ENCODE results near the gene ZIC2.

ZIC2 gene

GRCh38 chr13:99960663-99961311 lies 20.8 kb upstream of the ZIC2 start:
- peak; percentile 41 for DNase-seq

DNA sequence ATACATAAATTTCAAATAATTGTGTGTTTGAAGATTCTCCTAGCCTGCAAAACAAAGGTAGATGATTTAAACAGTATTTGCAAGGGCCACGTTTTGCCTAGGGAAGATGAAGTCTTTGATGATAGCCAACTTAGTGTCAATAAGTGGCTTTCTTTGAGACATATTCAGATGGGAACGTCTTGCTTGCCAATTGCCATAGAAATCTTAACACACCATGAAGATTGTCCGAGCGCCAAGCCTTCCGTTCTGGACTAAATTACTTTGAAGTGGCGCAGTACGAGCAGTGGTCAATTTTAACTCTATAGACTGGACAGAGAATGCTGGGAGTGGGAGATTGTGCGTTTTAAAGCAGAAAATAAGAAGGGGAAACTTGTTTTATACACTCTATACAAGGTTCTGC lies 19.9 kb upstream of the ZIC2 start:
- no peak for DNase-seq

GRCh38 chr13:99962242-99962641 lies 19.3 kb upstream of the ZIC2 start:
- DNase-seq, result peak; percentile 30

DNA sequence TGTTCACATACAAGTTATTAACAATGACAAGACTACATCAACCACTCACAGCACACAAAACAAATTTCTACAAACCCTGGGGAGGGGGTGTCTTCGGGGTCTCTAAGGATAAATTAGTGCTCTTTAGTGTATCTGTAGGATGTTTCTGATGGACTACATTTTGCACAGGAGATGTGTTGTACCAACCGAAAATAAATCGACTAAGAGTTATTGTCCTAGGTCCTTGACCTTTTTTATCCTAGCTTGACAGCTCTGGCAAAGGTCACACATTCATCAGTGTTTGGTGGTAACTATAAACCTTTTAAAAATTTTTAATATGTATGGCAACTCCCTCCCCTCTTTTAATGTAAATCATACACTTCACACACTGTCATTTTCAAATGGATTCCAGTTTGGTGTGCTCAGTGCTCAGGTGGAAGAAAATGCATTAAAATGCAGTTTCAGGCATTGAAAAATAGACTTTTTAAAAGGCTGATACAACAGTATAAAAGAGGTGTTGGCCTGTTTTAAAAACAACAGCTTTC lies 17.7 kb upstream of the ZIC2 start:
- DNase-seq, result no peak

DNA sequence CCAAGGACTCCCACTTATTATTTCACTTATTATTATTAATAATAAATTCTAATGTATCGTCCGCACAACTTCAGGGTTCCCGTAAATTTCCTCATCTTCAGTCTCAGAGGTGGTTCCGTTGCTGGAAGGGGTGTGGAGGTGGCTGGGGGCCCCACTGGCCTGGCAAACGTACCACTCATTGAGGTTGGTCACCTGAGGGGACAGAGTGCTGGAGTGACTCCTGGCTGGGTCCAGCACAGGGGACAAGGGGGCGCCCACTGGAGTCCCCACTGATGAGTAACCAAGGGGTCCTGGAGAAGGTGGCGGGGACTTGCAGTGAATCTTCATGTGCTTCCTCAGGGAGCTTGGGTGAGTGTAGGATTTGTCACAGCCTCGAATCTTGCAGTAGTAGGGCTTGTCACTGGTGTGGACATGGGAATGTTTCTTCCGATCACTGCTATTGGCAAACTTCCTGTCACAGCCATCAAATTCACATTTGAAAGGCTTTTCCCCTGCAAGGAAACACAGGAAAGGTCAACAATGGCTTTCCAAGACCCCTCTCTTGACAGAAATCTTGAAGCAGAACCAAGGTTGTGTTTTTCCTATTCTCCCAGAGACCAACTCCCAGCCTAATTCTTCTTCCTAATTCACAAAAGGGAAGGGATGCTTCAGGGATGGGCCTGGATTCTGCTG lies 16.1 kb upstream of the ZIC2 start:
- DNase-seq, result no peak

- DNase-seq, result no peak
Observed at GRCh38 chr13:99966064-99966805, 15.3 kb upstream of the ZIC2 start.

- peak; percentile 56 for DNase-seq
Observed at GRCh38 chr13:99967498-99967868, 14.1 kb upstream of the ZIC2 start.

GRCh38 chr13:99967869-99968520 lies 13.6 kb upstream of the ZIC2 start:
- peak; percentile 56 for DNase-seq

- peak; percentile 67 for DNase-seq
Observed at GRCh38 chr13:99968521-99969452, 12.8 kb upstream of the ZIC2 start.

GRCh38 chr13:99969453-99969918 lies 12.1 kb upstream of the ZIC2 start:
- no peak for DNase-seq

DNA sequence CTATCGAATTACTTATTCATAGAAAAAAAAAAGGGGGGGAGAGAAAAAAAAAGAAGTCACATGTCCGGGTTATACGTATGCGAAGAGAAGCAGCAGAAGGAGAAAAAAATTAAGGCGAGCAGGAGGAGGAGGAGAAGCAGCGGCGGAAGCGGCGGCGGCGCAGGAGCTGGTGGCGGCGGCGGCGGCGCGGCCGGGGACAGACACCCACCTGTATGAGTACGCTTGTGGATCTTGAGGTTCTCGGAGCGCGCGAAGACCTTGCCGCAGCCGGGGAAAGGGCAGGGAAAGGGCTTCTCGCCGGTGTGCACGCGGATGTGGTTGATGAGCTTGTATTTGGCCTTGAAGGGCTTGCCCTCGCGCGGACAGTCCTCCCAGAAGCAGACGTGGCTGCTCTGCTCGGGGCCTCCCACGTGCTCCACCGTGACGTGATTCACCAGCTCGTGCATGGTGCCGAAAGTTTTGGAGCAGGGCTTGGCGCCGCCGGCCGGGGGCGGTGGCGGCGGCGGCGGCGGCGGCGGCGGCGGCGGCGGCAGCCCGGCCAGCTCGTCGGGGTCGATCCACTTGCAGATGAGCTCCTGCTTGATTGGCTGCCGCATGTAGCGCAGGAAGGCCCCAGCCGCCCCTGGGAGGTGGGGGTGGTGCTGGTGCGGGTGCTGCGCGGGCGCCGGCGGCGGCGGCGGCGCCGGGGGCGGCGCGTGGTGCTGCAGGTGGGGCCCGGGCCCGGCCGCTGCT lies 11.5 kb upstream of the ZIC2 start:
- peak; percentile 84 for DNase-seq

DNA sequence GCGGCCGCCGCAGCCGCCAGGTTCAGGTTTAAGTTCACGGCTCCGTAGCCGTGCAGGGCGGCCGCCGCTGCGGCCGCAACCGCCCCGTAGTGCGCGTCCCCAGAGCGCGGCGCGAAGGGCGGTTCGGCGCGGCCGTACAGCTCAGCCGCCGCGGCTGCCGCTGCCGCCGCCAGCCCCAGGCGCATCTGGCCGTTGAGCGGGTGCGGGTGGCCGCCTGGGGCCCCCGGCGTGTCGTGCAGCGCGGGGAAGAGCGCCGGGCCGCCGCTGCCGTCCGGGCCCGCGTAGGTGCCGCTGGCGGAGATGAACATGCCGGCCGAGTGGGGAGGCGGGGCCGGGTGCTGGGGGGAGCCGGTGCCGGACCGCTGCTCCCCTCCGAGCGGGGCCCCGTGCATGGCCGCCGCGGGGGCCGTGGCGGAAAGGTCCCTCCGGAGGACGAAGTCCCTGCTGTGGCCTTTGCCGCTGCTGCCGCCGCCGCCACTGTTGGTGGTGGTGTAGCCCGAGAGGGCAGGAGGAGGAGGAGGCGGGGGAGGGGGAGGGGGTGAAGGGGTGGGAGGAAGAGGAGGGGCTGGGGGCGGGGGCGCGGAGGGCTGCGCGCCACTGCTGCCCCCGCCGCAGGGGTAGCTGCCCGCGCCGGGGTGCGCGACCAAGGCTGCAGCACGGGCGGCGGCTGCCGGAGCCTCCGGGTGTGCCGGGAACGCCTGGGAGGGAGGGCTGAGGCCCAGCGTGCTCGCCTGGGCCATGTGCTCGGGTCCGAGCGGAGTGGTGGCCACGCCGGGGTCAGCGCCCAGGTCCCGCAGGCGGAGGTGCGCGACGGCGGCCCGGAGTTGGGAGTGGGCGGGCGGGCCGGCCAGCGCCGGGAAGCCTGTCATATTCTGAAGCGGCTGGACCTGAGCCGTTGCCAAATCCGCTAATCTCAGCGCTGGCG lies 10.7 kb upstream of the ZIC2 start:
- peak; percentile 65 for DNase-seq

GRCh38 chr13:99971576-99972189 lies 9.9 kb upstream of the ZIC2 start, which contains the start of gene ZIC5:
TSS of gene ZIC5 (minus strand) at chr13:99971767. CDS start at chr13:99971603, 164 bp downstream.
- DNase-seq, result no peak

GRCh38 chr13:99972190-99972731 lies 9.3 kb upstream of the ZIC2 start:
- no peak for DNase-seq

GRCh38 chr13:99973163-99973807 lies 8.3 kb upstream of the ZIC2 start:
- DNase-seq, result no peak

DNA sequence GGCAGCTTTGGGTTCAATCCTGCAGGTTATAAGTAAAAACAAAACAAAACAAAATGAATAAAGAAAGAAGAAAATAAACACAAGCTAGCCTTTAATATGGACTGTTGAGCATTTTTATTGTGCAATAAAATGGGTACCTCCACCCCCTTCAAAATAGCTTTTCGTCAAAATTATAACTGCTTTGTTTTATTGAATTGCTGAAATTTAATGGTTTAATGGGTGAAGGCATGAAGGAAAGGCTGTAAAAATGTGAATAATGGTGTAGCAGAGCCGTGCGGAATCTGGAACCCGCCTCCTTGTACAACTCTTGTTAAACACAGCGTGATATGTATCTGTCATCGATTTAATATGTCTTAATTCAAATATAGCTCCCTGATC lies 7.8 kb upstream of the ZIC2 start:
- no peak for DNase-seq

DNA sequence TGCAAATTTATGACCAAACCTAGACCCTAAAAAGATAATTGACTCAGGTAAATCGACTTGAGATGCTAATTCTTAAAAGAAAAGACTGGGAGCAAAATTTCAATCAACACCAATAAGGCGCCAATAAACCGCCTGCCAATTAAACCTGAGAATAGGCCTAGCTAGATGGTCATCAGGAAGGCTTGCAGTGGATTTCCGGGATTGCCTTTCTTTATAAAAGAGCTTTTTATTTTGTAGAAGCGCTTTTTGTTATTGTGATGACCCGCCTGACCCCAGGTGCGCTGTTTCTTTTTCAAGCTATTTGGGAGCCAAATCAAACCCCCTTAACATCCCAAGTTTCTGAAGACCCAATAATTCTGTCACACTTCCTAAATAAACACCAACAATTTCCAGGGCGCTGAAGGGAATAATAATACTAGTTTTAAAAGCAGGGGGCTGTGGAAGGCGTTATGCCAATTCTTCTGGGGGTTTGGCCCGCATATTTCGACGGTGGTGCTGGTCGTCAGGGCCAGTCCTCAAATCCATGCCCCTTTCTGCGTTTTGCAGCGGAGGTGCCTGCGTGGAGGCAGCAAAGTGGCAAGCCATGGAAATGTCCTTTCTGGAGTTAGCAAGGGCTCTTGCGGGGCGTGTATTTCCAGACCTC lies 7.2 kb upstream of the ZIC2 start:
- no peak for DNase-seq

DNA sequence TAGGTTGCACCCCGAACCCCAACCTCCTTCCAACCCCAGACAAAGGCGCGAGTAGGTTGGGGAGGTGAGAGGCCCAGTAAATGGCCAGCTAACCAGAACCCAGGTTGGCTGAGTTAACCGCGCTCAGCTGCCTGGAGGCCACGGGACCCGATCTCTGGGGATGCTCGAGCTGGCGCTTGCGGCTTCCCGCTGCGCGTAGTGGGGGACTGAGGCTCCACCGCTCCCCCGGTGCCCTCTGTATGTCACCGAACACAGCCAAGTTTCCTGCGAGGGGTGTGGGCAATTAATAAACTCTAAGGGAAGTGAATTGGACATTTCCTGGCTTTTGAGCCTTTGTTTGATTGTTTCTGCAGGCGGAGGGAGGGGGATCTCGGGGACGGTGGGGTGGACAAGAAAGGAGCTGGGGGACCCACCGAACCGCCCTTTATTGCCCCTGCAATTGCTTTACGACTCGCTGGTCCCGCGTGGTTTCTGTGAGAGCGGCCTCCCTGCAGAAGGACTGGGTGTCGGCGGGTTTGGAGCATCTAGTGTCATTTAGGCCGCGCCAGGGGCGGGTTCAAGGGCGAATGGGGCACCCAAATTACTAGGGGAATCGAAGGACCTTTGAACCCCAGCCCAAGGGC lies 6.5 kb upstream of the ZIC2 start:
- DNase-seq, result no peak

Measured in NCI-H1092 treated with DMSO at 0.1 percent for 48 hours (cell line).